SH-SY5Y (cell line): Measurements from ENCODE around the gene FOXK1.

ENCODE experiments used
- GATA2 ChIP-seq: IDR thresholded peaks from 2 replicates; pipeline ENCODE4 v1.6.1; 2011; ENCODE audit warnings: mild to moderate bottlenecking, low read depth, low read length
- GATA3 ChIP-seq: IDR thresholded peaks from 2 replicates; pipeline ENCODE4 v1.6.1; 2011; ENCODE audit warnings: low read depth, mild to moderate bottlenecking, low read length, moderate library complexity

DNA sequence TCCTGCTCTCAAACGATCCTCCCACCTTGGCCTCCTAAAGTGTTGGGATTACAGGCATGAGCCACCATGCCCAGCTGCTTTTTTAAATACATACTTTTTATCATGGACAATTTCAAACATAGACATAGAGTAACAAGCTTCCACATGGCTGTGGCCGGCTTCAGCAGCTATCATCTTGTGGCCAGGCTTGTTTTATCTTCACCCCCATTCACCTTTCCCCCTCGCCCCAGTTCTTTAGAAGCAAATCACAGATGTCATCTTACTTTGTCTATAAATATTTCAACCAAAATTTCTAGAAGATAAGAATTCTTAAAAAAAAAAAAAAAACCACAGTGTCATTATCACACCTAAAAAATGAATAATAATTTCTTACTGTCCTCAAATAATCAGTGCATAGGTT, 5.9 kb downstream of the FOXK1 start:
- TF ChIP-seq GATA2 (no peak), GATA3 (no peak)
